Measurements from ENCODE around the gene TUBB8B. TPM values are rescaled to one million over a fixed set of nuclear protein-coding genes. Genes with fewer than 3 reads are reported as not detected.
"Not testable (repeated sequence)": the region's sequence is repeated elsewhere in the genome, so short reads cannot be mapped to it uniquely, and the experiment has no call there.

TUBB8B gene
- total and polyA plus RNA-seq, 10 of the 15 experiments (the other 5 are each of a cell fraction or from before 2014, with no cell fraction given): not detected

- H3K79me2 ChIP-seq (ENCODE audit: control insufficient read depth, insufficient read depth, low read length); SMC1A ChIA-PET (ENCODE audit: uncharacterized antibody, unreplicated experiment); H3K4me2 ChIP-seq (ENCODE audit: control insufficient read depth, insufficient read depth); DNase-seq (ENCODE audit: low read depth, low spot score); H3K9me3 ChIP-seq (replicated peaks; ENCODE audit: control insufficient read depth, insufficient read depth, low read length); H3K4me3 ChIP-seq; H4K20me1 ChIP-seq (ENCODE audit: control insufficient read depth, insufficient read depth); H2AFZ ChIP-seq (ENCODE audit: control insufficient read depth, low read depth, low read length); intact Hi-C loops (cut with micrococcal nuclease; ENCODE audit: unreplicated experiment); H3K27ac ChIP-seq (ENCODE audit: control insufficient read depth, insufficient read depth); in situ Hi-C loops (cut with MboI); CTCF ChIA-PET; H3K9ac ChIP-seq (ENCODE audit: control insufficient read depth, insufficient read depth, low read length); H3K27me3 ChIP-seq (replicated peaks in 1 of 2; ENCODE audit: control insufficient read depth in 2 of 2, insufficient read depth in 2 of 2, low read length in 1 of 2); H3K36me3 ChIP-seq (ENCODE audit: control insufficient read depth in 2 of 2, insufficient read depth in 2 of 2, low read length in 1 of 2); POLR2A ChIA-PET; BruUV-seq (replicated peaks); H3K4me1 ChIP-seq (ENCODE audit: control insufficient read depth, insufficient read depth, low read length); RAD21 ChIA-PET (ENCODE audit: unreplicated experiment): not testable (repeated sequence)
- peak; percentile 75 for ATAC-seq
- 43% methylated on average over 27 of the region's 37 CpGs for WGBS (ENCODE audit: insufficient coverage, insufficient replicate concordance, low lambda C conversion rate, missing lambda C conversion rate)
- FAIRE-seq: peak; percentile 64
- peak in 1 of 3 experiments; percentile 9; a peak in 1 of 6 replicates for TF ChIP-seq CTCF (IDR thresholded peaks at IDR 0.05 in 2 of 3, conservative IDR thresholded peaks at IDR 0.05 in 1 of 3; ENCODE audit: control insufficient read depth in 2 of 3, extremely low read depth in 1 of 3, insufficient read depth in 1 of 3, low read depth in 3 of 3, low read length in 3 of 3)
Measured at GRCh38 chr18:96101-96766, 46.8 kb upstream of the TUBB8B start.

- intact Hi-C loops (cut with micrococcal nuclease; ENCODE audit: unreplicated experiment); H3K27ac ChIP-seq (ENCODE audit: control insufficient read depth, insufficient read depth): not testable (repeated sequence)
- 26% methylated on average over 11 of the region's 18 CpGs for WGBS (ENCODE audit: insufficient coverage, insufficient replicate concordance, low lambda C conversion rate, missing lambda C conversion rate)
Measured at GRCh38 chr18:95580-95979, 46.2 kb upstream of the TUBB8B start.

GRCh38 chr18:93897-94408 is 44.5 kb upstream of the TUBB8B start:
- FAIRE-seq; ATAC-seq; H3K4me1 ChIP-seq (ENCODE audit: control insufficient read depth, insufficient read depth, low read length); RAD21 ChIA-PET (ENCODE audit: unreplicated experiment); BruUV-seq (replicated peaks); H3K27ac ChIP-seq (ENCODE audit: control insufficient read depth, insufficient read depth); SMC1A ChIA-PET (ENCODE audit: uncharacterized antibody, unreplicated experiment); H4K20me1 ChIP-seq (ENCODE audit: control insufficient read depth, insufficient read depth); POLR2A ChIA-PET; H3K36me3 ChIP-seq (ENCODE audit: control insufficient read depth in 2 of 2, insufficient read depth in 2 of 2, low read length in 1 of 2); H3K27me3 ChIP-seq (replicated peaks in 1 of 2; ENCODE audit: control insufficient read depth in 2 of 2, insufficient read depth in 2 of 2, low read length in 1 of 2); CTCF ChIA-PET; H3K79me2 ChIP-seq (ENCODE audit: control insufficient read depth, insufficient read depth, low read length); H2AFZ ChIP-seq (ENCODE audit: control insufficient read depth, low read depth, low read length); H3K9me3 ChIP-seq (replicated peaks; ENCODE audit: control insufficient read depth, insufficient read depth, low read length); H3K4me2 ChIP-seq (ENCODE audit: control insufficient read depth, insufficient read depth); H3K4me3 ChIP-seq; in situ Hi-C loops (cut with MboI); H3K9ac ChIP-seq (ENCODE audit: control insufficient read depth, insufficient read depth, low read length); DNase-seq (ENCODE audit: low read depth, low spot score); intact Hi-C loops (cut with micrococcal nuclease; ENCODE audit: unreplicated experiment): not testable (repeated sequence)
- 31% methylated on average over 6 of the region's 6 CpGs for WGBS (ENCODE audit: insufficient coverage, insufficient replicate concordance, low lambda C conversion rate, missing lambda C conversion rate)

More at GRCh38 chr18:95580-95979, 46.2 kb upstream of the TUBB8B start:
- H2AFZ ChIP-seq (ENCODE audit: control insufficient read depth, low read depth, low read length); H3K4me2 ChIP-seq (ENCODE audit: control insufficient read depth, insufficient read depth); CTCF ChIA-PET; H3K36me3 ChIP-seq (ENCODE audit: control insufficient read depth in 2 of 2, insufficient read depth in 2 of 2, low read length in 1 of 2); H3K4me3 ChIP-seq; RAD21 ChIA-PET (ENCODE audit: unreplicated experiment); H4K20me1 ChIP-seq (ENCODE audit: control insufficient read depth, insufficient read depth); ATAC-seq; BruUV-seq (replicated peaks); H3K4me1 ChIP-seq (ENCODE audit: control insufficient read depth, insufficient read depth, low read length); H3K27me3 ChIP-seq (replicated peaks in 1 of 2; ENCODE audit: control insufficient read depth in 2 of 2, insufficient read depth in 2 of 2, low read length in 1 of 2); DNase-seq (ENCODE audit: low read depth, low spot score); H3K79me2 ChIP-seq (ENCODE audit: control insufficient read depth, insufficient read depth, low read length); H3K9me3 ChIP-seq (replicated peaks; ENCODE audit: control insufficient read depth, insufficient read depth, low read length); in situ Hi-C loops (cut with MboI); POLR2A ChIA-PET; SMC1A ChIA-PET (ENCODE audit: uncharacterized antibody, unreplicated experiment); H3K9ac ChIP-seq (ENCODE audit: control insufficient read depth, insufficient read depth, low read length); FAIRE-seq: not testable (repeated sequence)
